Fibroblast of mammary gland (primary cell): ENCODE data around the gene FRY.
A peak's percentile ranks its signal among the peaks of the same experiment; 100 is the strongest.

Experiments
- DNase-seq: peaks from one replicate; pipeline ENCODE4 v3.0.0-alpha.2; 2010; ENCODE audit warnings: low read depth
- H3K4me3 ChIP-seq: 2 replicates; pipeline ENCODE4 v1.5.1; 2011; ENCODE audit warnings: low read depth, mild to moderate bottlenecking, low read length, moderate library complexity; ENCODE audit not compliant: control insufficient read depth
- CTCF ChIP-seq: conservative IDR thresholded peaks from 2 replicates; pipeline ENCODE4 v1.5.1; 2011; ENCODE audit warnings: low read depth, low read length, inconsistent platforms; ENCODE audit not compliant: control insufficient read depth, insufficient read depth

The FRY gene

GRCh38 chr13:32039528-32039927, 8.0 kb downstream of the FRY start:
- H3K4me3 ChIP-seq = no peak overlapping the region
- DNase-seq = peak; percentile 28
- TF ChIP-seq CTCF = no peak

GRCh38 chr13:32040052-32040642, 8.6 kb downstream of the FRY start:
- no peak overlapping the region for H3K4me3 ChIP-seq
- DNase-seq = no peak
- no peak for TF ChIP-seq CTCF

GRCh38 chr13:32040689-32041088, 9.1 kb downstream of the FRY start:
- TF ChIP-seq CTCF = no peak

GRCh38 chr13:32041429-32041828, 9.9 kb downstream of the FRY start:
- no peak for DNase-seq
- H3K4me3 ChIP-seq = no peak overlapping the region
- TF ChIP-seq CTCF = no peak

More at GRCh38 chr13:32040689-32041088, 9.1 kb downstream of the FRY start:
- DNase-seq = peak; percentile 14
- H3K4me3 ChIP-seq = no peak overlapping the region

GRCh38 chr13:32042551-32042950, 11.0 kb downstream of the FRY start:
- no peak overlapping the region for H3K4me3 ChIP-seq
- no peak for TF ChIP-seq CTCF
- no peak for DNase-seq

- no peak for DNase-seq
- H3K4me3 ChIP-seq = no peak overlapping the region
- TF ChIP-seq CTCF = no peak
Measured at GRCh38 chr13:32044446-32044845, 12.9 kb downstream of the FRY start.

GRCh38 chr13:32045537-32045936, 14.0 kb downstream of the FRY start:
- TF ChIP-seq CTCF = no peak
- peak; percentile 43 for DNase-seq
- H3K4me3 ChIP-seq = no peak overlapping the region
